H9 (cell line): ENCODE results near the gene ARHGAP22. TPM values are rescaled to one million over a fixed set of nuclear protein-coding genes. Genes with fewer than 3 reads are reported as not detected.

ENCODE experiments used
- DNase-seq: peaks from one replicate; pipeline ENCODE4 v3.0.0-alpha.2; 2017
- H2AFZ ChIP-seq: one replicate; pipeline ENCODE4 v1.6.1; 2013; ENCODE audit warnings: mild to moderate bottlenecking, low read length, control low read depth, moderate library complexity
- H2AK5ac ChIP-seq: 2 replicates; pipeline ENCODE4 v1.6.1; 2013; ENCODE audit warnings: low read length, control low read depth, mixed read lengths; ENCODE audit not compliant: insufficient read length
- H2BK120ac ChIP-seq: one replicate; pipeline ENCODE4 v1.6.1; 2013; ENCODE audit warnings: low read depth, mild to moderate bottlenecking, low read length, control low read depth, inconsistent platforms; ENCODE audit not compliant: poor library complexity, severe bottlenecking
- H2BK12ac ChIP-seq: 2 replicates; pipeline ENCODE4 v1.6.1; 2013; ENCODE audit warnings: low read length, control low read depth, mixed read lengths, low read depth; ENCODE audit not compliant: insufficient read length
- H2BK15ac ChIP-seq: 2 replicates; pipeline ENCODE4 v1.6.1; 2013; ENCODE audit warnings: low read depth, low read length, control low read depth
- H2BK20ac ChIP-seq: one replicate; pipeline ENCODE4 v1.6.1; 2013; ENCODE audit warnings: low read depth, mild to moderate bottlenecking, low read length, control low read depth, inconsistent platforms; ENCODE audit not compliant: poor library complexity, severe bottlenecking
- H2BK5ac ChIP-seq: 2 replicates; pipeline ENCODE4 v1.6.1; 2013; ENCODE audit warnings: low read length, control low read depth, mixed read lengths; ENCODE audit not compliant: insufficient read length
- H3K14ac ChIP-seq: 2 replicates; pipeline ENCODE4 v1.6.1; 2013; ENCODE audit warnings: low read length, control low read depth; ENCODE audit not compliant: insufficient read depth
- H3K18ac ChIP-seq: 2 replicates; pipeline ENCODE4 v1.6.1; 2013; ENCODE audit warnings: low read depth, mild to moderate bottlenecking, mixed read lengths, low read length, control low read depth; ENCODE audit not compliant: insufficient read length
- H3K23ac ChIP-seq: 2 replicates; pipeline ENCODE4 v1.6.1; 2013; ENCODE audit warnings: low read length, control low read depth, mixed read lengths, low read depth; ENCODE audit not compliant: insufficient read length
- H3K23me2 ChIP-seq: 2 replicates; pipeline ENCODE4 v1.6.1; 2013; ENCODE audit warnings: low read depth, mild to moderate bottlenecking, mixed read lengths, low read length, control low read depth; ENCODE audit not compliant: insufficient read length, poor library complexity, severe bottlenecking
- H3K27ac ChIP-seq: 2 replicates; pipeline ENCODE4 v1.5.1; 2013; ENCODE audit warnings: low read length, control low read depth, mixed read lengths, low read depth; ENCODE audit not compliant: insufficient read length
- H3K27me3 ChIP-seq: 2 replicates; pipeline ENCODE4 v1.6.1; 2013; ENCODE audit warnings: low read length, control low read depth, inconsistent platforms; ENCODE audit not compliant: insufficient read depth
- H3K4ac ChIP-seq: 2 replicates; pipeline ENCODE4 v1.6.1; 2013; ENCODE audit warnings: low read depth, mild to moderate bottlenecking, control low read depth, inconsistent platforms, low read length, moderate library complexity
- H3K4me1 ChIP-seq: 2 replicates; pipeline ENCODE4 v1.6.1; 2013; ENCODE audit warnings: low read length, control low read depth, inconsistent platforms; ENCODE audit not compliant: insufficient read depth
- H3K4me2 ChIP-seq: 2 replicates; pipeline ENCODE4 v1.6.1; 2013; ENCODE audit warnings: low read length, control low read depth, mixed read lengths; ENCODE audit not compliant: insufficient read length, insufficient read depth
- H3K56ac ChIP-seq: 2 replicates; pipeline ENCODE4 v1.6.1; 2013; ENCODE audit warnings: low read depth, mild to moderate bottlenecking, mixed read lengths, low read length, control low read depth; ENCODE audit not compliant: insufficient read length
- H3K79me1 ChIP-seq: 2 replicates; pipeline ENCODE4 v1.6.1; 2013; ENCODE audit warnings: low read depth, mild to moderate bottlenecking, moderate library complexity, low read length, control low read depth, inconsistent platforms; ENCODE audit not compliant: insufficient read depth, poor library complexity, severe bottlenecking
- H3K79me2 ChIP-seq: 2 replicates; pipeline ENCODE4 v1.6.1; 2013; ENCODE audit warnings: low read length, control low read depth, inconsistent platforms; ENCODE audit not compliant: insufficient read depth
- H3K9ac ChIP-seq: 2 replicates; pipeline ENCODE4 v1.6.1; 2013; ENCODE audit warnings: low read length, control low read depth, mixed read lengths; ENCODE audit not compliant: insufficient read length; ENCODE audit errors: extremely low read depth
- H3K9me3 ChIP-seq: one replicate; pipeline ENCODE4 v1.6.1; 2013; ENCODE audit warnings: low read depth, low read length, inconsistent platforms; ENCODE audit not compliant: control insufficient read depth
- H3T11ph ChIP-seq: one replicate; pipeline ENCODE4 v1.6.1; 2013; ENCODE audit warnings: mild to moderate bottlenecking, low read length, control low read depth, inconsistent platforms
- H4K20me1 ChIP-seq: one replicate; pipeline ENCODE4 v1.6.1; 2013; ENCODE audit not compliant: control insufficient read depth, insufficient read length, insufficient read depth
- H4K5ac ChIP-seq: 2 replicates; pipeline ENCODE4 v1.6.1; 2013; ENCODE audit warnings: low read depth, mild to moderate bottlenecking, mixed read lengths, low read length, control low read depth; ENCODE audit not compliant: insufficient read length
- H4K8ac ChIP-seq: replicated peaks from 2 replicates; pipeline ENCODE4 v1.6.1; 2013; ENCODE audit warnings: low read length, control low read depth, mixed read lengths, low read depth; ENCODE audit not compliant: insufficient read length
- H4K91ac ChIP-seq: 2 replicates; pipeline ENCODE4 v1.6.1; 2013; ENCODE audit warnings: low read depth, mild to moderate bottlenecking, moderate library complexity, mixed read lengths, low read length, control low read depth; ENCODE audit not compliant: insufficient read length
- H3K27ac Mint-ChIP-seq, 3 experiments: 2 replicates in 2 of 3; 3 replicates in 1 of 3; pipeline ENCODE4 v1.8.0; 2020 to 2021; ENCODE audit warnings: mixed read lengths in 3 of 3, mild to moderate bottlenecking in 1 of 3, moderate library complexity in 1 of 3
- H3K27me3 Mint-ChIP-seq: 2 replicates; pipeline ENCODE4 v1.8.0; 2021; ENCODE audit warnings: low read depth, mild to moderate bottlenecking, moderate library complexity, mixed read lengths
- H3K36me3 Mint-ChIP-seq, 3 experiments: 2 replicates in 2 of 3; 3 replicates in 1 of 3; pipeline ENCODE4 v1.8.0; 2020 to 2021; ENCODE audit warnings: low read depth in 3 of 3, mixed read lengths in 3 of 3; ENCODE audit not compliant: insufficient read depth in 1 of 3
- H3K4me1 Mint-ChIP-seq, 2 experiments: 2 replicates each; pipeline ENCODE4 v1.8.0; 2020; ENCODE audit warnings: mixed read lengths in 2 of 2
- H3K4me3 Mint-ChIP-seq, 2 experiments: 2 replicates in 1 of 2; 3 replicates in 1 of 2; pipeline ENCODE4 v1.8.0; 2020 to 2021; ENCODE audit warnings: mild to moderate bottlenecking in 2 of 2, mixed read lengths in 2 of 2, moderate library complexity in 1 of 2
- H3K9me3 Mint-ChIP-seq, 2 experiments: 2 replicates in 1 of 2; 3 replicates in 1 of 2; pipeline ENCODE4 v1.8.0; 2020; ENCODE audit warnings: mild to moderate bottlenecking in 2 of 2, mixed read lengths in 2 of 2, moderate library complexity in 1 of 2
- WGBS: extraction: QIAGEN DNeasy Blood & Tissue Kit; methylation state at CpG from one replicate; pipeline ENCODE4 v1.1.7; 2013; ENCODE audit warnings: missing lambda C conversion rate, low lambda C conversion rate, mixed read lengths; ENCODE audit not compliant: insufficient read length; ENCODE audit errors: extremely low coverage; 5-methylcytosine and 5-hydroxymethylcytosine counted together
- total RNA-seq: library from RNA; stranded (reverse); gene quantifications from 2 replicates; pipeline ENCODE4 v1.2.1, GENCODE V29; 2021
- TF ChIP-seq, protein P1 (sequence below): fragments of 200-600 bp; sonication (generic); conservative IDR thresholded peaks from 3 replicates; pipeline ENCODE4 v1.8.0; 2021; ENCODE audit warnings: antibody characterized with exemption, mild to moderate bottlenecking

Gene ARHGAP22
- total RNA-seq, 1 experiment from 2014 or later: 7.4 TPM

DNA sequence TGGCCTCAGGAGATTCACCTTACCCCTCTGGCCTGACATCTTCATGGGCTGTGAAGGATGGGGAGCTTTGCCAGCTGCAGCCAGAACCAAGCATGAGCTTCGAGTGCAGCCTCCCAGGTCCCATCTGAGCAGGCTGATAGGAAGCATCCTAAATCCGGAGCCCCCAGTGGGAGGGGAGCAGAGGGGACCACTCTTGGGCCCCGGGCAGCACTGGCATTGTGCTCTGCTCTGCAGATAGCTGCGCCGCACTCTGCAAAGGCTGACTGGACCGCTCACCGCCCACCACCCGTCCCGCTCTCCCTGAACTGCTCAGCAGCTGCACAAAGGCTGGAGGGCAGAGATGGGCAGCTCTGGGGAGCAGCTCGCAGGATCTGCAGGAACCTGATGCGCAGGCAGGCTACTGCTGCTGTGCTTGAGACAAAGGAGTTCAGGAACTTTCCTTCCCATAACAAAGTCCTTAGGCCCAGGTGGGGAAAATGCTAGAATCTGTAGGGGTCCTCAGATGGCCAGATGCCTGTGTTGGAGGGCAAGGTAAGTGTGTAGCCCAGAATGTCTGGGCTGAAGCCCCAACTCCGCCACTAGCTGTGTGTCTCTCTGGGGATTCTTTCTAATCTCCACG lies 51.8 kb downstream of the ARHGAP22 start:
- H3K4me1 ChIP-seq: no peaks in the 10 kb centered on the region
- H2BK20ac ChIP-seq: no peak overlapping the region
- H4K5ac ChIP-seq: no peak overlapping the region
- H3K4ac ChIP-seq: no peak overlapping the region
- Mint-ChIP-seq H3K36me3 (no peaks in the 10 kb centered on the region; a peak in 1 of 7 replicates), H3K27ac (peak overlapping the region in 1 of 3 experiments; percentile 62; a peak in 1 of 7 replicates), H3K27me3 (peaks cover under 1% of the 10 kb centered on the region; the same call in 1 of the 2 replicates), H3K4me3 (no peak overlapping the region), H3K4me1 (peaks cover 7 to 29% of the 10 kb centered on the region in 2 experiments), H3K9me3 (peaks cover 0 to 5% of the 10 kb centered on the region in 2 experiments; a peak in 1 of 5 replicates)
- no CpG with 5 or more reads among the region's 13 CpGs for WGBS
- H3K14ac ChIP-seq: no peak overlapping the region
- H2BK120ac ChIP-seq: no peak overlapping the region
- TF ChIP-seq, protein P1, sequence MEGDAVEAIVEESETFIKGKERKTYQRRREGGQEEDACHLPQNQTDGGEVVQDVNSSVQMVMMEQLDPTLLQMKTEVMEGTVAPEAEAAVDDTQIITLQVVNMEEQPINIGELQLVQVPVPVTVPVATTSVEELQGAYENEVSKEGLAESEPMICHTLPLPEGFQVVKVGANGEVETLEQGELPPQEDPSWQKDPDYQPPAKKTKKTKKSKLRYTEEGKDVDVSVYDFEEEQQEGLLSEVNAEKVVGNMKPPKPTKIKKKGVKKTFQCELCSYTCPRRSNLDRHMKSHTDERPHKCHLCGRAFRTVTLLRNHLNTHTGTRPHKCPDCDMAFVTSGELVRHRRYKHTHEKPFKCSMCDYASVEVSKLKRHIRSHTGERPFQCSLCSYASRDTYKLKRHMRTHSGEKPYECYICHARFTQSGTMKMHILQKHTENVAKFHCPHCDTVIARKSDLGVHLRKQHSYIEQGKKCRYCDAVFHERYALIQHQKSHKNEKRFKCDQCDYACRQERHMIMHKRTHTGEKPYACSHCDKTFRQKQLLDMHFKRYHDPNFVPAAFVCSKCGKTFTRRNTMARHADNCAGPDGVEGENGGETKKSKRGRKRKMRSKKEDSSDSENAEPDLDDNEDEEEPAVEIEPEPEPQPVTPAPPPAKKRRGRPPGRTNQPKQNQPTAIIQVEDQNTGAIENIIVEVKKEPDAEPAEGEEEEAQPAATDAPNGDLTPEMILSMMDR: no peak
- H3K79me2 ChIP-seq: no peaks in the 10 kb centered on the region
- no peak overlapping the region for H2BK5ac ChIP-seq
- no peak overlapping the region for H2BK12ac ChIP-seq
- no peak for DNase-seq
- no peak overlapping the region for H3K4me2 ChIP-seq
- H3K23me2 ChIP-seq: no peaks in the 10 kb centered on the region
- H2AFZ ChIP-seq: no peak overlapping the region
- no peak overlapping the region for H2AK5ac ChIP-seq
- H4K91ac ChIP-seq: no peak overlapping the region
- H3K9ac ChIP-seq: no peak overlapping the region
- no peak overlapping the region for H4K8ac ChIP-seq
- H3K9me3 ChIP-seq: no peaks in the 10 kb centered on the region
- H3K27ac ChIP-seq: no peak overlapping the region
- no peaks in the 10 kb centered on the region for H3K27me3 ChIP-seq
- H2BK15ac ChIP-seq: no peak overlapping the region
- H3K56ac ChIP-seq: no peak overlapping the region
- H3K79me1 ChIP-seq: no peaks in the 10 kb centered on the region
- H3T11ph ChIP-seq: no peak overlapping the region
- no peak overlapping the region for H3K23ac ChIP-seq
- H3K18ac ChIP-seq: no peak overlapping the region
- no peaks in the 10 kb centered on the region for H4K20me1 ChIP-seq
